ENCODE measurements around the gene NBEA. TPM values are rescaled to one million over a fixed set of nuclear protein-coding genes. Genes with fewer than 3 reads are reported as not detected.
"Not testable (repeated sequence)": the region's sequence is repeated elsewhere in the genome, so short reads cannot be mapped to it uniquely, and the experiment has no call there.

Gene NBEA
- total RNA-seq, 1 experiment from 2014 or later = 3.3 TPM

DNA sequence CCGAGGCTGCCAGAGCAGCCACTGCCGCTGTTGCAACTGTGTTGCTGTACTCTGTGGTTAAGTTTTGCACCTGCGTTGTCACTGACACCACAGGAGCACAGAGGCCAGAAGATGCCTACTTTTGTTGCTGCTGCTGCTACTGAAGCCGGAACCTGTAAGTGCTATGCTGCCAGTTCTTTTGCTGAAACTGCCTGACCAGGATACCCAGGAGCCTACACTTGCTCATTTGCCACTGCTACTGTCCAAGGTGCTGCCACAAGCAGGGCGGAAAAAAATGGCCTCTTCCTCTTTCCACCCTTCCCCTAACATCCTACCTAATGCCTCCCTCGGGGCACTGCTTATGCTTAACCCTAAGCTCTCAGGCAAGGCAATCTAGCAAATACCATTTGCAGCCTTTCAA, 29.0 kb upstream of the NBEA start:
- DNase-seq (ENCODE audit: unreplicated experiment) = peak; percentile 32
- TF ChIP-seq, protein P1, sequence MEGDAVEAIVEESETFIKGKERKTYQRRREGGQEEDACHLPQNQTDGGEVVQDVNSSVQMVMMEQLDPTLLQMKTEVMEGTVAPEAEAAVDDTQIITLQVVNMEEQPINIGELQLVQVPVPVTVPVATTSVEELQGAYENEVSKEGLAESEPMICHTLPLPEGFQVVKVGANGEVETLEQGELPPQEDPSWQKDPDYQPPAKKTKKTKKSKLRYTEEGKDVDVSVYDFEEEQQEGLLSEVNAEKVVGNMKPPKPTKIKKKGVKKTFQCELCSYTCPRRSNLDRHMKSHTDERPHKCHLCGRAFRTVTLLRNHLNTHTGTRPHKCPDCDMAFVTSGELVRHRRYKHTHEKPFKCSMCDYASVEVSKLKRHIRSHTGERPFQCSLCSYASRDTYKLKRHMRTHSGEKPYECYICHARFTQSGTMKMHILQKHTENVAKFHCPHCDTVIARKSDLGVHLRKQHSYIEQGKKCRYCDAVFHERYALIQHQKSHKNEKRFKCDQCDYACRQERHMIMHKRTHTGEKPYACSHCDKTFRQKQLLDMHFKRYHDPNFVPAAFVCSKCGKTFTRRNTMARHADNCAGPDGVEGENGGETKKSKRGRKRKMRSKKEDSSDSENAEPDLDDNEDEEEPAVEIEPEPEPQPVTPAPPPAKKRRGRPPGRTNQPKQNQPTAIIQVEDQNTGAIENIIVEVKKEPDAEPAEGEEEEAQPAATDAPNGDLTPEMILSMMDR (IDR thresholded peaks at IDR 0.05; ENCODE audit: unreplicated experiment) = no peak
- Mint-ChIP-seq H3K9me3 (ENCODE audit: unreplicated experiment) (peaks cover 9% of the 10 kb centered on the region), H3K27ac (ENCODE audit: low read depth, unreplicated experiment) (no peak overlapping the region), H3K4me1 (ENCODE audit: insufficient read depth, unreplicated experiment) (no peaks in the 10 kb centered on the region), H3K4me3 (ENCODE audit: unreplicated experiment) (no peak overlapping the region), H3K27me3 (ENCODE audit: insufficient read depth, unreplicated experiment) (peaks cover 13% of the 10 kb centered on the region), H3K36me3 (ENCODE audit: insufficient read depth, unreplicated experiment) (no peaks in the 10 kb centered on the region)
- CTCF ChIA-PET = no interaction called here
- no TSS peak for BruUV-seq (replicated peaks)
- POLR2A ChIA-PET = no interaction called here
- intact Hi-C loops (cut with micrococcal nuclease) = loop anchor here (1.0 kb wide), 1 partner anchor 13 kb away; no protein-coding TSS in a partner anchor

DNA sequence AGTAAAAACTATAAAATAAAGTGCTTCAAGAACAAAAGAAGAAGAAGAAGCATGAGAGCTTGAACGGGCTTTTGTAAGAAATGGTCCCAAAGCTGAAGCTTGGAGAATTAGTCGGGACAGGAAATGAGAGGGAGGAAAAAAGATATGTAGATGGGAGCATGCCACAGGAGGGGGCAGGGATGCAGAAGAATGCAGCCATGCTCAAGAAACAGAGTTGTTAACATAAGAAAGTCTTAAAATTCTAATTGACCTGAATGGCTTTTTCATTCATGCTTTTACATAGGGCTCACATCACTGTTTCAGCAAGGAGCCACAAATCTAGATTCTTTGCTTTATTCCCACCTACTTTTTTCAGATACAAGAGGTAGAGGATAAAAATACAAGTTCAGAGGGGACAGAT, 27.7 kb upstream of the NBEA start:
- TF ChIP-seq, protein P1 (IDR thresholded peaks at IDR 0.05; ENCODE audit: unreplicated experiment) = no peak
- no peaks in the 10 kb centered on the region for H3K9me3 Mint-ChIP-seq (ENCODE audit: unreplicated experiment)
- H3K36me3 Mint-ChIP-seq (ENCODE audit: insufficient read depth, unreplicated experiment) = no peaks in the 10 kb centered on the region
- H3K27ac Mint-ChIP-seq (ENCODE audit: low read depth, unreplicated experiment) = no peak overlapping the region
- DNase-seq (ENCODE audit: unreplicated experiment) = no peak
- ChIA-PET CTCF (no interaction called here), POLR2A (no interaction called here)
- no TSS peak for BruUV-seq (replicated peaks)
- H3K4me3 Mint-ChIP-seq (ENCODE audit: unreplicated experiment) = no peak overlapping the region
- no peaks in the 10 kb centered on the region for H3K27me3 Mint-ChIP-seq (ENCODE audit: insufficient read depth, unreplicated experiment)
- H3K4me1 Mint-ChIP-seq (ENCODE audit: insufficient read depth, unreplicated experiment) = no peaks in the 10 kb centered on the region
- intact Hi-C loops (cut with micrococcal nuclease) = no loop called here

DNA sequence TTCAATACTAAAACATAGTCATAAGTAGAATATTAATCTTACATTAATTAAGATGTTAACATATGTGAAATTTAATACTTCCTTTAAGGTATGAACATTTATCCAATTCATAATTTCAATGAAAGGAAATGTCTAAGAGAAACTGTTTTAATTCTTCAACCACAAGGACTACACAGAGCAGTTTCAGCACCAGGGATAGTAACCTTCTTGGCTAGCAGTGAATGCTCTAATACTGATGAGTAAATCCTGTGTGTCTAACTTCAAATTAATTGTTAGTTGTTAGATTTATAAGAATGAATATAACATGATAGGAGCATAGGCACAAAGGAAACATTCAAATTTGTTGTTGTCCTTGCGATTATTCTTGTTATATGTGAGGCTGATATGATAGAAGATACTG, 15.6 kb upstream of the NBEA start:
- H3K4me3 Mint-ChIP-seq (ENCODE audit: unreplicated experiment) = no peak overlapping the region
- ChIA-PET CTCF (no interaction called here), POLR2A (no interaction called here)
- H3K9me3 Mint-ChIP-seq (ENCODE audit: unreplicated experiment) = no peaks in the 10 kb centered on the region
- TF ChIP-seq, protein P1 (IDR thresholded peaks at IDR 0.05; ENCODE audit: unreplicated experiment) = no peak
- H3K4me1 Mint-ChIP-seq (ENCODE audit: insufficient read depth, unreplicated experiment) = no peaks in the 10 kb centered on the region
- no peak overlapping the region for H3K27ac Mint-ChIP-seq (ENCODE audit: low read depth, unreplicated experiment)
- peak; percentile 64 for DNase-seq (ENCODE audit: unreplicated experiment)
- H3K36me3 Mint-ChIP-seq (ENCODE audit: insufficient read depth, unreplicated experiment) = peaks cover 3% of the 10 kb centered on the region
- no peaks in the 10 kb centered on the region for H3K27me3 Mint-ChIP-seq (ENCODE audit: insufficient read depth, unreplicated experiment)
- no TSS peak for BruUV-seq (replicated peaks)
- intact Hi-C loops (cut with micrococcal nuclease) = loop anchor here (1.0 kb wide), 1 partner anchor 13 kb away; no protein-coding TSS in a partner anchor

DNA sequence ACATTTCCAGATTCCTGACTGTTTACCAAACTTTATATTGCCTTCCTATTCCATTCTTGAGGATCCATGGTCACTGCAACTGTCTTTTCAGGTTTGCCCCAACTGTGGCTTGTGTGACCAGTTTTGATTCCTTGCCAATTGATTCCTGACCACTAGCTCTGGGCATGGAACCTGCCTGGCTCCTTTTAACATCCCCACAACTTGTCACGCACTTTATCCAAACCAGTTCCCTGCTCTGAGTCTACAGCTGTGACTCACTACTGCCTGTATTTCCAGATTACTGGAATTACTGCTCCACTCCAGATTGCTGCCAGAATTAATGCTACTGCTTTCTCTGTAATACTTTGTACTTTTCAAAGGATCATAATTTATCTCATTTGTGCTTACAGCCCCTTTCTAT, 13.4 kb upstream of the NBEA start:
- H3K4me1 Mint-ChIP-seq (ENCODE audit: insufficient read depth, unreplicated experiment); DNase-seq (ENCODE audit: unreplicated experiment); H3K9me3 Mint-ChIP-seq (ENCODE audit: unreplicated experiment); H3K27ac Mint-ChIP-seq (ENCODE audit: low read depth, unreplicated experiment); H3K27me3 Mint-ChIP-seq (ENCODE audit: insufficient read depth, unreplicated experiment); H3K4me3 Mint-ChIP-seq (ENCODE audit: unreplicated experiment); POLR2A ChIA-PET; CTCF ChIA-PET; BruUV-seq (replicated peaks); H3K36me3 Mint-ChIP-seq (ENCODE audit: insufficient read depth, unreplicated experiment); intact Hi-C loops (cut with micrococcal nuclease): not testable (repeated sequence)

DNA sequence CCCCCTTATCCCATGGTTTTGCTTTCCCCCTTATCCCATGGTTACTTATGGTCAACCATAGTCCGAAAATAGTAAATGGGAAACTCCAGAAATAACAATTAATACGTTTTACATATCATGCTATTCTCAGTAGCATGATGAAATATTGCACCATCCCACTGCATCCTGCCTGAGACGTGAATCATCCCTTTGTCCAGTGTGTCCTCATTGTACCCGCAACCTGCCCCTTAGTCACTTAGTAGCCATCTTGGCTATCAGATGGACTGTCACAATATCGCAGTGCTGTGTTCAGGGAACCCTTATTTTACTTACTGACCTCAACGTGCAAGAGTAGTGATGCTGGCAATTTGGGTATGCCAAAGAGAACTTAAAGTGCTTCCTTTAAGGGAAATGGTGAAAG, 10.5 kb upstream of the NBEA start:
- ChIA-PET CTCF (no interaction called here), POLR2A (no interaction called here)
- H3K27me3 Mint-ChIP-seq (ENCODE audit: insufficient read depth, unreplicated experiment) = peaks cover 14% of the 10 kb centered on the region
- peaks cover 4% of the 10 kb centered on the region for H3K4me1 Mint-ChIP-seq (ENCODE audit: insufficient read depth, unreplicated experiment)
- TF ChIP-seq, protein P1 (IDR thresholded peaks at IDR 0.05; ENCODE audit: unreplicated experiment) = no peak
- H3K36me3 Mint-ChIP-seq (ENCODE audit: insufficient read depth, unreplicated experiment) = peaks cover 6% of the 10 kb centered on the region
- no TSS peak for BruUV-seq (replicated peaks)
- H3K9me3 Mint-ChIP-seq (ENCODE audit: unreplicated experiment) = no peaks in the 10 kb centered on the region
- peak; percentile 80 for DNase-seq (ENCODE audit: unreplicated experiment)
- no peak overlapping the region for H3K4me3 Mint-ChIP-seq (ENCODE audit: unreplicated experiment)
- intact Hi-C loops (cut with micrococcal nuclease) = no loop called here
- H3K27ac Mint-ChIP-seq (ENCODE audit: low read depth, unreplicated experiment) = no peak overlapping the region

Measured in MCF 10A (cell line).